Caco-2 (cell line): Measurements from ENCODE around the gene SGCA. TPM values are rescaled to one million over a fixed set of nuclear protein-coding genes. Genes with fewer than 3 reads are reported as not detected.

Experiments used
- BruUV-seq: library from RNA; stranded (reverse); fragments of 400-500 nt; replicated peaks from 2 replicates; lab custom pipeline; 2021; lab: Mats Ljungman, UMichigan
- CTCF ChIA-PET: fragments of 300-600 bp; sonication (Branson Sonifier 250); formaldehyde crosslinking; loops from one replicate; lab custom pipeline; 2022; ENCODE audit warnings: antibody characterized with exemption; lab: Charles Lee
- POLR2A ChIA-PET: fragments of 300-600 bp; sonication (Branson Sonifier 250); formaldehyde crosslinking; loops from one replicate; lab custom pipeline; 2022; ENCODE audit warnings: antibody characterized with exemption; lab: Charles Lee
- DNase-seq, 2 experiments: peaks; one replicate each; pipeline versions ENCODE4 v3.0.0 to v3.0.0-alpha.2; 2020 to 2022
- H3K27me3 ChIP-seq: replicated peaks from 2 replicates; pipeline ENCODE4 v1.6.0; 2011; ENCODE audit warnings: low read length; ENCODE audit not compliant: control insufficient read depth, insufficient read depth
- H3K36me3 ChIP-seq: 2 replicates; pipeline ENCODE4 v1.5.1; 2011; ENCODE audit warnings: low read length; ENCODE audit not compliant: control insufficient read depth, insufficient read depth
- H3K4me1 ChIP-seq: fragments of 250-450 bp; sonication (Bioruptor Pico); 2 replicates; pipeline ENCODE4 v1.5.1; 2020; ENCODE audit warnings: mild to moderate bottlenecking
- H3K4me3 ChIP-seq: 2 replicates; pipeline ENCODE4 v1.5.1; 2011; ENCODE audit warnings: low read depth, mild to moderate bottlenecking, control low read depth, low read length
- H3K9me3 ChIP-seq: fragments of 250-450 bp; sonication (Bioruptor Pico); 2 replicates; pipeline ENCODE4 v1.5.1; 2020; ENCODE audit warnings: mild to moderate bottlenecking, moderate library complexity
- H3K27ac Mint-ChIP-seq: one replicate; pipeline ENCODE4 v1.8.0; 2022; ENCODE audit warnings: mixed read lengths; ENCODE audit not compliant: unreplicated experiment
- H3K27me3 Mint-ChIP-seq: one replicate; pipeline ENCODE4 v1.8.0; 2022; ENCODE audit warnings: mixed read lengths; ENCODE audit not compliant: insufficient read depth, unreplicated experiment
- H3K36me3 Mint-ChIP-seq: one replicate; pipeline ENCODE4 v1.8.0; 2022; ENCODE audit warnings: mild to moderate bottlenecking, mixed read lengths; ENCODE audit not compliant: insufficient read depth, unreplicated experiment
- H3K4me1 Mint-ChIP-seq: one replicate; pipeline ENCODE4 v1.8.0; 2022; ENCODE audit warnings: low read depth, mixed read lengths; ENCODE audit not compliant: unreplicated experiment
- H3K4me3 Mint-ChIP-seq: one replicate; pipeline ENCODE4 v1.8.0; 2022; ENCODE audit warnings: mild to moderate bottlenecking, moderate library complexity, mixed read lengths; ENCODE audit not compliant: unreplicated experiment
- H3K9me3 Mint-ChIP-seq: one replicate; pipeline ENCODE4 v1.8.0; 2022; ENCODE audit warnings: mixed read lengths; ENCODE audit not compliant: unreplicated experiment
- intact Hi-C: fragments of 100-400 bp; cut with micrococcal nuclease; formaldehyde crosslinking; loops from one replicate; pipeline ENCODE4 v1.10.0; 2022; ENCODE audit not compliant: unreplicated experiment
- total RNA-seq: library from RNA; stranded (reverse); gene quantifications from 2 replicates; pipeline ENCODE4 v1.2.3, GENCODE V29; 2022
- TF ChIP-seq, protein P1 (sequence below), 2 experiments: fragments of 200-600 bp in 1 of 2; IDR thresholded peaks; 1 replicate in 1 of 2; 2 replicates in 1 of 2; pipeline versions ENCODE4 v1.5.1 to v1.8.0; 2011 to 2022; ENCODE audit warnings: antibody characterized with exemption in 1 of 2, control low read depth in 1 of 2, inconsistent platforms in 1 of 2, low read depth in 1 of 2, low read length in 1 of 2, mild to moderate bottlenecking in 1 of 2, moderate library complexity in 1 of 2; ENCODE audit not compliant: insufficient read depth in 1 of 2, severe bottlenecking in 1 of 2, unreplicated experiment in 1 of 2

SGCA gene
- total RNA-seq, 1 experiment from 2014 or later = not detected

DNA sequence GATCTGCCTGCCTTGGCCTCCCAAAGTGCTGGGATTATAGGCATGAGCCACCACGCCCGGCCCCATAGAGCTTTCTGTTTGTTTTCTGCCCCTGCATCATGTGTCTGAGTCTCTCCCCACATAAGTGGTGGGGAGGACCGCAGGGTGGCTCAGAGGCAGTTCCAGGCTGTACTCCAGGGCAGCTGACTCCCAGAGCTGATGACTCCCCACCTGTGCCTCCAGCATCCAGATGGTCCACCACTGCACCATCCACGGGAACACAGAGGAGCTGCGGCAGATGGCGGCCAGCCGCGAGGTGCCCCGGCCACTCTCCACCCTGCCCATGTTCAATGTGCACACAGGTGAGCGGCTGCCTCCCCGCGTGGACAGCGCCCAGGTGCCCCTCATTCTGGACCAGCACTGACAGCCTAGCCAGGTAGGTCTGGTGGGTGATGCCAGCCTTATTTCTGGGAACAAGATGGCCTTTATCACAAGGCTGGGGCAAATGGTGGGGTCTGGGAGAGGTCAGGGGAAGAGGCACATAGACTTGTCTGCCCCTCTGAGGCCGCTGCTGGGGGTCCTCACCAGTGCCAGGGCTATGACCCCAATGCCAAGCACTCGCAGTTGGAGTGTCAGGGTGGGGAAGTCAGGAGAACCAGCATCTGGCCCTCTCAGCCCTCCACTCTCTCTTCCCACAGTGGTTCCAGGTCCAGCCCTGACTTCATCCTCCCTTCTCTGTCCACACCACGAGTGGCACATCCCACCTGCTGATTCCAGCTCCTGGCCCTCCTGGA lies 9.4 kb downstream of the SGCA start:
- Mint-ChIP-seq H3K9me3 (no peaks in the 10 kb centered on the region), H3K27me3 (no peaks in the 10 kb centered on the region), H3K4me3 (peak overlapping the region; percentile 37), H3K36me3 (no peaks in the 10 kb centered on the region), H3K27ac (peak overlapping the region; percentile 64), H3K4me1 (peaks cover 20% of the 10 kb centered on the region)
- CTCF ChIA-PET = interaction anchor here (0.6 to 1.1 kb wide), 2 partner anchors 171 to 209 kb away, joined by 3 read pairs; partner anchors contain the start of gene XYLT2
- H3K36me3 ChIP-seq = no peaks in the 10 kb centered on the region
- TF ChIP-seq, protein P1, sequence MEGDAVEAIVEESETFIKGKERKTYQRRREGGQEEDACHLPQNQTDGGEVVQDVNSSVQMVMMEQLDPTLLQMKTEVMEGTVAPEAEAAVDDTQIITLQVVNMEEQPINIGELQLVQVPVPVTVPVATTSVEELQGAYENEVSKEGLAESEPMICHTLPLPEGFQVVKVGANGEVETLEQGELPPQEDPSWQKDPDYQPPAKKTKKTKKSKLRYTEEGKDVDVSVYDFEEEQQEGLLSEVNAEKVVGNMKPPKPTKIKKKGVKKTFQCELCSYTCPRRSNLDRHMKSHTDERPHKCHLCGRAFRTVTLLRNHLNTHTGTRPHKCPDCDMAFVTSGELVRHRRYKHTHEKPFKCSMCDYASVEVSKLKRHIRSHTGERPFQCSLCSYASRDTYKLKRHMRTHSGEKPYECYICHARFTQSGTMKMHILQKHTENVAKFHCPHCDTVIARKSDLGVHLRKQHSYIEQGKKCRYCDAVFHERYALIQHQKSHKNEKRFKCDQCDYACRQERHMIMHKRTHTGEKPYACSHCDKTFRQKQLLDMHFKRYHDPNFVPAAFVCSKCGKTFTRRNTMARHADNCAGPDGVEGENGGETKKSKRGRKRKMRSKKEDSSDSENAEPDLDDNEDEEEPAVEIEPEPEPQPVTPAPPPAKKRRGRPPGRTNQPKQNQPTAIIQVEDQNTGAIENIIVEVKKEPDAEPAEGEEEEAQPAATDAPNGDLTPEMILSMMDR (IDR thresholded peaks at IDR 0.05; ENCODE audit: insufficient read depth in 1 of 2, low read depth in 1 of 2, low read length in 1 of 2, severe bottlenecking in 1 of 2, unreplicated experiment in 1 of 2) = no peak
- H3K9me3 ChIP-seq = no peaks in the 10 kb centered on the region
- no TSS peak for BruUV-seq
- DNase-seq = no peak
- H3K4me1 ChIP-seq = peaks cover 31% of the 10 kb centered on the region
- POLR2A ChIA-PET = interaction anchor here (0.6 kb wide), 1 partner anchor 498 kb away, joined by 16 read pairs; no protein-coding TSS in a partner anchor
- no peak overlapping the region for H3K4me3 ChIP-seq
- intact Hi-C loops = no loop called here
- no peaks in the 10 kb centered on the region for H3K27me3 ChIP-seq

DNA sequence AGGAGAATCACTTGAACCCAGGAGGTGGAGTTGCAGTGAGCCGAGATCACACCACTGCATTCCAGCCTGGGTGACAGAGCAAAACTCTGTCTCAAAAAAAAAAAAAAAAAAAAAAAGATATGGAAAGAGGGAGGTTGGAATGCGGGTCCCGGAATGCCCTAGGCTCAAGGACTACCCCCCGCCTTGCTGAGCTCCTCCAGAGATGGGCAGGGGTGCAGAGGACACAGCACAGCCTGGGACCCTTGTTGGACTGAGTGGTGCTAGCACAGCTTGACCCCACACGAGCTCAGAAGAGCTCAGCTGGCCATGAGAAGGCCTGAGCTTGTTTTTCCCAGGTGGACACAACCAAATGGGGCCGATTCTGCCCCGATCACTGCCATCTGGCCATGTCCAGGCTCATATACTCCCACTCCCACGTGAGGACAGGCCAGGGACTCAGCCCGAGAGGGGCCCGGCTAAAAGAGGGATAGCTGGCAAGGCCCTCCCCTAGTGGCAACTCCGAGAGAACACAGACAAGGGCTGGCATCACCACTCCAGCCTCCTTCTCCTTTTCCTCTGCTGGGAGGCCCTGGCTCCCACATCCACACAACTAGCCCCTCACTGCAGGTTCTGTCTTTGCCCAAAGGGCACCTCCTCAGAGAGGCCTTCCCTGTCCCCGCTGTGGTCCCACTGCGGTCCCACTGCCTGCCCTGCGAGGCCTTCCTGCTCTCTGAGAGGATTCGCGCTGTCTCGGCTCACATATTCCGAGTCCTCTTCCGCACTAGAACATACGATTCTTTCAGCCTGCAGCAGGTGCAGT lies 11.0 kb downstream of the SGCA start:
- intact Hi-C loops = no loop called here
- H3K9me3 ChIP-seq = no peaks in the 10 kb centered on the region
- peaks cover 31% of the 10 kb centered on the region for H3K4me1 ChIP-seq
- Mint-ChIP-seq H3K4me1 (peaks cover 20% of the 10 kb centered on the region), H3K27ac (peak overlapping the region; percentile 57), H3K27me3 (no peaks in the 10 kb centered on the region), H3K9me3 (no peaks in the 10 kb centered on the region), H3K36me3 (no peaks in the 10 kb centered on the region), H3K4me3 (no peak overlapping the region)
- CTCF ChIA-PET = interaction anchor here (0.6 to 3.8 kb wide), 9 partner anchors 8 to 1196 kb away, joined by 3 to 34 read pairs (median 4); partner anchors contain the start of genes COL1A1 and SGCA
- H3K36me3 ChIP-seq = no peaks in the 10 kb centered on the region
- H3K4me3 ChIP-seq = no peak overlapping the region
- no TSS peak for BruUV-seq
- DNase-seq = no peak
- POLR2A ChIA-PET = no interaction called here
- TF ChIP-seq, protein P1 (IDR thresholded peaks at IDR 0.05; ENCODE audit: insufficient read depth in 1 of 2, low read depth in 1 of 2, low read length in 1 of 2, severe bottlenecking in 1 of 2, unreplicated experiment in 1 of 2) = peak in 1 of 2 experiments; percentile 13
- H3K27me3 ChIP-seq = no peaks in the 10 kb centered on the region

DNA sequence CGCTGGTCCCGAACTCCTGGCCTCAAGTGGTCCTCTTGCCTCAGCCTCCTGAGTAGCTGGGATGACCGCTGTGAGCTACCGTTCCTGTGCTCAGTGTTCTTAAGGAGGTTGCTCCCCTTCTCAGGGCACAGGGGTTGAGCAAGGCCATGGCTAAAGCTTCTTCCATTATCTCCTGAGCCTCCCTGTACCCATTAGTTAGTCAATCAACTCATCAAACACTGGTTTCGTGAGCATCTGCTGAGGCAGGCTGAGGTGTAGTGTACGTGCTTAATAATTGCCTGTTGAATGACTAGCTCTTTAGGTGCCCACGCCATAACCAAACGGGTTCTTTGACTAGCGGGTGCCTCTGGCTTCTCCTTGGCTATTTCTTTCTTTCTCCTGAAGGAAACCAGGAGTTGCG lies 11.7 kb downstream of the SGCA start:
- Mint-ChIP-seq H3K9me3 (no peaks in the 10 kb centered on the region), H3K27ac (peak overlapping the region; percentile 57), H3K4me1 (peaks cover 20% of the 10 kb centered on the region), H3K36me3 (no peaks in the 10 kb centered on the region), H3K4me3 (no peak overlapping the region), H3K27me3 (no peaks in the 10 kb centered on the region)
- Histone ChIP-seq H3K9me3 (no peaks in the 10 kb centered on the region), H3K36me3 (no peaks in the 10 kb centered on the region), H3K4me3 (no peak overlapping the region), H3K27me3 (no peaks in the 10 kb centered on the region), H3K4me1 (peaks cover 31% of the 10 kb centered on the region)
- intact Hi-C loops = no loop called here
- TF ChIP-seq, protein P1 (IDR thresholded peaks at IDR 0.05; ENCODE audit: insufficient read depth in 1 of 2, low read depth in 1 of 2, low read length in 1 of 2, severe bottlenecking in 1 of 2, unreplicated experiment in 1 of 2) = no peak
- DNase-seq = no peak
- POLR2A ChIA-PET = no interaction called here
- BruUV-seq = no TSS peak
- CTCF ChIA-PET = interaction anchor here (0.8 to 3.8 kb wide), 9 partner anchors 9 to 121 kb away, joined by 3 to 34 read pairs (median 5); partner anchors contain the start of genes COL1A1 and SGCA
